Coronary artery (tissue), 2 donors: Measurements from ENCODE around the gene FBXO46.
"Not testable (repeated sequence)": the region's sequence is repeated elsewhere in the genome, so short reads cannot be mapped to it uniquely, and the experiment has no call there.

Source experiments
- DNase-seq: peaks from one replicate; pipeline ENCODE4 v3.0.0-alpha.2; 2017; ENCODE audit warnings: low spot score
- H3K27ac ChIP-seq, 2 donors: fragments of 200-600 bp; sonication (generic); one replicate each; pipeline ENCODE4 v1.5.1; 2016 to 2019
- H3K4me3 ChIP-seq: fragments of 200-600 bp; sonication (generic); 2 replicates; pipeline ENCODE4 v1.5.1; 2016; ENCODE audit warnings: mild to moderate bottlenecking, moderate library complexity
- CTCF ChIP-seq: fragments of 200-600 bp; sonication (generic); IDR thresholded peaks from one replicate; pipeline ENCODE4 v1.5.1; 2019; ENCODE audit warnings: antibody characterized with exemption

FBXO46 gene

GRCh38 chr19:45692187-45693105 lies 38.2 kb downstream of the FBXO46 start, which contains the start of gene QPCTL:
Gene QPCTL (plus strand): TSS chr19:45692666. CDS start chr19:45692704, 38 bp downstream.
- peak; percentile 99 for DNase-seq
- peak within 1 kb of the TSS; percentile 94 to 97 for H3K27ac ChIP-seq
- peak within 1 kb of the TSS; percentile 85 for H3K4me3 ChIP-seq
- TF ChIP-seq CTCF, result no peak

GRCh38 chr19:45691516-45692186 lies 39.0 kb downstream of the FBXO46 start, which contains the start of gene SNRPD2:
Gene SNRPD2 (minus strand): TSS chr19:45691953. CDS start chr19:45691888, 65 bp downstream.
- Histone ChIP-seq H3K4me3 (peak within 1 kb of the TSS; percentile 85), H3K27ac (peak within 1 kb of the TSS; percentile 94 to 97)
- peak; percentile 94 for DNase-seq
- TF ChIP-seq CTCF, result no peak

DNA sequence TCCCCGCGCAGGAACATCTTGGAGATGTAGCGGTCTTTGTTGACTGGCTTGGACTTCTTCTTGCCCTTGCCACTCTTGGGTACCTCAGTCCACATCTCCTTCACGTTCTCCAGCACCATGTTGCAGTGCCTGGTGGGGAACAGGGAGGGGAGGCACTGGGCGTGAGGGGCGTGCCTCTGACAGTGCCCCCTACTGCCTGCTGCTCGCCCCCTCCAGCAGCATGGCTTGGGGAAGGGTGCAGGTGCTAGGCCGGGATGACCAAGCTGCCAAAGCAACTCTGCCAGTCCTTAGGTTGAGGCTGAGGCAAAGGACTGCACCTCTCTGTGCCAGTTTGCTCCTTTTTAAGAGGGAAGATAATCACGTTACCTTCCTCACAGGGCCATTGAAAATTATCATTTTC lies 43.1 kb downstream of the FBXO46 start:
- no peak overlapping the region for H3K4me3 ChIP-seq
- H3K27ac ChIP-seq, result no peak overlapping the region
- no peak for TF ChIP-seq CTCF
- no peak for DNase-seq

GRCh38 chr19:45685045-45685444 lies 45.7 kb downstream of the FBXO46 start:
- DNase-seq, H3K4me3 ChIP-seq, H3K27ac ChIP-seq: not testable (repeated sequence)

- Histone ChIP-seq H3K4me3 (no peak overlapping the region), H3K27ac (no peak overlapping the region)
- TF ChIP-seq CTCF, result no peak
- DNase-seq, result no peak
These were observed 47.8 kb downstream of the FBXO46 start for GRCh38 chr19:45682908-45683307.

GRCh38 chr19:45682117-45682516 lies 48.6 kb downstream of the FBXO46 start:
- DNase-seq, result no peak
- H3K4me3 ChIP-seq, result peak overlapping the region; percentile 63
- no peak for TF ChIP-seq CTCF

DNA sequence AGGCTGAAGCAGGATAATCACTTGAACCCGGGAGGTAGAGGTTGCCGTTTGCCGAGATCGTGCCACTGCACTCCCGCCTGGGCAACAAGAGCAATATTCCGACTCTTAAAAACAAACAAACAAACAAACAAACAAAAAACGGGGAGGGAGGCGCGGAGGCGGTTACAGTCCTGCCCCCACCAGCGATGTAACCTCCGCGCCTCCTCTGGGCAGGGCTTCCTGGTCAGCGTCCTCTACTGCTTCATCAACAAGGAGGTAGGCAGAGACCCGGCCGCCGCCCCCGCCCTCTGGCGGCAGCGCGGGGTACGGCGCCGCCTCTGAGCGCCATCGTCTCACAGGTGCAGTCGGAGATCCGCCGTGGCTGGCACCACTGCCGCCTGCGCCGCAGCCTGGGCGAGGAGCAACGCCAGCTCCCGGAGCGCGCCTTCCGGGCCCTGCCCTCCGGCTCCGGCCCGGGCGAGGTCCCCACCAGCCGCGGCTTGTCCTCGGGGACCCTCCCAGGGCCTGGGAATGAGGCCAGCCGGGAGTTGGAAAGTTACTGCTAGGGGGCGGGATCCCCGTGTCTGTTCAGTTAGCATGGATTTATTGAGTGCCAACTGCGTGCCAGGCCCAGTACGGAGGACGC lies 49.2 kb downstream of the FBXO46 start:
- peak overlapping the region; percentile 63 for H3K4me3 ChIP-seq
- TF ChIP-seq CTCF, result peak; percentile 92
- DNase-seq, result peak; percentile 92
- peak overlapping the region; percentile 69 to 75 for H3K27ac ChIP-seq

More at GRCh38 chr19:45682117-45682516, 48.6 kb downstream of the FBXO46 start:
- peak overlapping the region; percentile 69 to 75 for H3K27ac ChIP-seq
